GM23248 (cell line): ENCODE data around the gene RCOR1. TPM values are rescaled to one million over a fixed set of nuclear protein-coding genes. Genes with fewer than 3 reads are reported as not detected.

Experiments
- DNase-seq: peaks from one replicate; pipeline ENCODE4 v3.0.0-alpha.2; 2015
- H2AFZ ChIP-seq: fragments of 200-600 bp; sonication (generic); 2 replicates; pipeline ENCODE4 v1.6.1; 2016; ENCODE audit warnings: antibody characterized with exemption
- H3F3A ChIP-seq: fragments of 200-600 bp; sonication (generic); 2 replicates; pipeline ENCODE4 v1.6.1; 2016; ENCODE audit warnings: mild to moderate bottlenecking, antibody characterized with exemption, mixed run types; ENCODE audit not compliant: insufficient read depth
- H3K27ac ChIP-seq: fragments of 200-600 bp; sonication (generic); 2 replicates; pipeline ENCODE4 v1.5.1; 2016; ENCODE audit warnings: mild to moderate bottlenecking
- H3K27me3 ChIP-seq: fragments of 200-600 bp; sonication (generic); replicated peaks from 2 replicates; pipeline ENCODE4 v1.6.1; 2016; ENCODE audit warnings: mild to moderate bottlenecking; ENCODE audit not compliant: insufficient read depth
- H3K36me3 ChIP-seq: fragments of 200-600 bp; sonication (generic); 2 replicates; pipeline ENCODE4 v1.6.1; 2016; ENCODE audit warnings: low read depth, mild to moderate bottlenecking
- H3K4me1 ChIP-seq: fragments of 200-600 bp; sonication (generic); 2 replicates; pipeline ENCODE4 v1.6.1; 2016; ENCODE audit warnings: mild to moderate bottlenecking; ENCODE audit not compliant: insufficient read depth
- H3K4me2 ChIP-seq: fragments of 200-600 bp; sonication (generic); one replicate; pipeline ENCODE4 v1.6.1; 2016; ENCODE audit warnings: mild to moderate bottlenecking; ENCODE audit not compliant: unreplicated experiment
- H3K4me3 ChIP-seq: fragments of 200-600 bp; sonication (generic); 2 replicates; pipeline ENCODE4 v1.5.1; 2016; ENCODE audit warnings: mild to moderate bottlenecking
- H3K79me2 ChIP-seq: fragments of 200-600 bp; sonication (generic); 2 replicates; pipeline ENCODE4 v1.6.1; 2016; ENCODE audit warnings: mild to moderate bottlenecking; ENCODE audit not compliant: insufficient read depth
- H3K9ac ChIP-seq: fragments of 200-600 bp; sonication (generic); 2 replicates; pipeline ENCODE4 v1.6.1; 2016; ENCODE audit warnings: mild to moderate bottlenecking
- H3K9me2 ChIP-seq: fragments of 200-600 bp; sonication (generic); 2 replicates; pipeline ENCODE4 v1.6.1; 2016; ENCODE audit warnings: mixed run types, mild to moderate bottlenecking, moderate library complexity; ENCODE audit not compliant: insufficient read depth
- H3K9me3 ChIP-seq: fragments of 200-600 bp; sonication (generic); one replicate; pipeline ENCODE4 v1.6.1; 2017; ENCODE audit warnings: low read depth
- H4K20me1 ChIP-seq: fragments of 200-600 bp; sonication (generic); 2 replicates; pipeline ENCODE4 v1.6.0; 2016; ENCODE audit not compliant: insufficient read depth
- EZH2 ChIP-seq: fragments of 200-600 bp; sonication (generic); IDR thresholded peaks from 2 replicates; pipeline ENCODE4 v1.6.1; 2018; ENCODE audit warnings: antibody characterized with exemption, mild to moderate bottlenecking; ENCODE audit not compliant: insufficient read depth, poor library complexity, severe bottlenecking
- EZH2phosphoT487 ChIP-seq: fragments of 200-600 bp; sonication (generic); IDR thresholded peaks from 2 replicates; pipeline ENCODE4 v1.6.1; 2018; ENCODE audit warnings: antibody characterized with exemption, moderate library complexity, mild to moderate bottlenecking, low read depth; ENCODE audit not compliant: insufficient read depth
- WGBS, 2 experiments: methylation state at CpG; one replicate each; pipeline ENCODE4 v1.1.6; 2015 to 2017; ENCODE audit warnings: low lambda C conversion rate in 2 of 2, low coverage in 1 of 2; ENCODE audit errors: missing lambda C conversion rate in 2 of 2; 5-methylcytosine and 5-hydroxymethylcytosine counted together
- in situ Hi-C: fragments of 300-500 bp; cut with MboI; formaldehyde crosslinking; loops from 2 replicates; pipeline ENCODE4 v1.15.0; 2020
- polyA plus RNA-seq: library from polyadenylated mRNA; unstranded; fragments of >200 nt; fragmentation: Nextera tagmentation; extraction: Ambion mirVana; gene quantifications from 2 replicates; pipeline ENCODE4 v1.2.1, GENCODE V29; 2016
- total RNA-seq: library from RNA; depleted of rRNA; stranded (reverse); fragments of >200 nt; shearing (Covaris generic); gene quantifications from 2 replicates; pipeline ENCODE4 v1.2.3, GENCODE V29; 2014

The RCOR1 gene
- total and polyA plus RNA-seq, 2 experiments from 2014 or later = 3.2 to 15.6 TPM

DNA sequence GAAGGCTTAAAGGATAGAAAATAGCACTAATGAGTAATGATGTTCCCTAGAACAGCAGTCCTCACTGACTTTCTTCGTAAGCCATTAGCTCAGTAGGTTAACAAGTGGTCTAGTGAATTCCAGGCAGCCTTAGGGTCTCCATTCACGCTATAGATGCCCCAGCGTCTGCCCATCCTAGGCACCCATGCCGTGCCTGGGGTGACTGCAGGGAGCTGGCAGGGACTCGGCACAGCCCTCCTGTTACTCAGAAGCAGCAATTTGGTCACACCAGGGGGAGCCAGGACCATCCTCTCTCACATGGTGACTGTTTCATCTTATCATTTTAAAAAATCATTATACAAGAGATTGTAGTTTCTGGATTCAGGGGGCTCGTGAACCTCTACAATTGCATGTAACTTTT lies 118.8 kb downstream of the RCOR1 start:
- 90 to 91% methylated on average over 6 of the region's 6 CpGs for WGBS, 2 experiments
- H3K4me2 ChIP-seq = no peak overlapping the region
- H2AFZ ChIP-seq = no peak overlapping the region
- no peaks in the 10 kb centered on the region; the same call in 1 of the 2 replicates for H3K79me2 ChIP-seq
- no peaks in the 10 kb centered on the region for H4K20me1 ChIP-seq
- no peaks in the 10 kb centered on the region for H3K27me3 ChIP-seq
- no peaks in the 10 kb centered on the region for H3K4me1 ChIP-seq
- no peaks in the 10 kb centered on the region for H3K9me3 ChIP-seq
- no peak for DNase-seq
- H3K9me2 ChIP-seq = no peaks in the 10 kb centered on the region
- no peak overlapping the region for H3K27ac ChIP-seq
- peaks cover 24% of the 10 kb centered on the region; the same call in 1 of the 2 replicates for H3K36me3 ChIP-seq
- no peak overlapping the region for H3K4me3 ChIP-seq
- in situ Hi-C loops = no loop called here
- no peaks in the 10 kb centered on the region for H3F3A ChIP-seq
- no peak for TF ChIP-seq EZH2phosphoT487
- no peak for TF ChIP-seq EZH2
- H3K9ac ChIP-seq = no peak overlapping the region

- Histone ChIP-seq H3K4me3 (no peak overlapping the region), H3K27me3 (no peaks in the 10 kb centered on the region), H3K9me3 (no peaks in the 10 kb centered on the region), H3K27ac (no peak overlapping the region), H3K4me1 (no peaks in the 10 kb centered on the region), H4K20me1 (no peaks in the 10 kb centered on the region), H3K4me2 (no peak overlapping the region), H3K36me3 (peaks cover 24% of the 10 kb centered on the region; the same call in 1 of the 2 replicates), H3K9ac (no peak overlapping the region), H2AFZ (no peak overlapping the region), H3K9me2 (no peaks in the 10 kb centered on the region), H3F3A (no peaks in the 10 kb centered on the region), H3K79me2 (no peaks in the 10 kb centered on the region; the same call in 1 of the 2 replicates)
- no peak for DNase-seq
- in situ Hi-C loops = no loop called here
- WGBS, 2 experiments = 71 to 72% methylated on average over 3 of the region's 3 CpGs
- TF ChIP-seq EZH2phosphoT487 (no peak), EZH2 (no peak)
Measured at GRCh38 chr14:102711946-102712345, 119.5 kb downstream of the RCOR1 start.

- no peaks in the 10 kb centered on the region for H3K9me3 ChIP-seq
- no peak overlapping the region for H3K9ac ChIP-seq
- H3F3A ChIP-seq = no peaks in the 10 kb centered on the region
- no peak overlapping the region for H3K4me2 ChIP-seq
- no peak overlapping the region for H2AFZ ChIP-seq
- no peak overlapping the region for H3K27ac ChIP-seq
- DNase-seq = no peak
- no peak overlapping the region for H3K4me3 ChIP-seq
- TF ChIP-seq EZH2 = no peak
- TF ChIP-seq EZH2phosphoT487 = no peak
- WGBS, 2 experiments = 88 to 95% methylated on average over 5 of the region's 5 CpGs
- H3K27me3 ChIP-seq = no peaks in the 10 kb centered on the region
- H3K79me2 ChIP-seq = peaks cover 16% of the 10 kb centered on the region; the same call in 1 of the 2 replicates
- H3K36me3 ChIP-seq = peaks cover 17% of the 10 kb centered on the region
- no peaks in the 10 kb centered on the region for H3K9me2 ChIP-seq
- in situ Hi-C loops = no loop called here
- no peaks in the 10 kb centered on the region for H3K4me1 ChIP-seq
- no peaks in the 10 kb centered on the region for H4K20me1 ChIP-seq
Measured at GRCh38 chr14:102717276-102717675, 124.8 kb downstream of the RCOR1 start.

DNA sequence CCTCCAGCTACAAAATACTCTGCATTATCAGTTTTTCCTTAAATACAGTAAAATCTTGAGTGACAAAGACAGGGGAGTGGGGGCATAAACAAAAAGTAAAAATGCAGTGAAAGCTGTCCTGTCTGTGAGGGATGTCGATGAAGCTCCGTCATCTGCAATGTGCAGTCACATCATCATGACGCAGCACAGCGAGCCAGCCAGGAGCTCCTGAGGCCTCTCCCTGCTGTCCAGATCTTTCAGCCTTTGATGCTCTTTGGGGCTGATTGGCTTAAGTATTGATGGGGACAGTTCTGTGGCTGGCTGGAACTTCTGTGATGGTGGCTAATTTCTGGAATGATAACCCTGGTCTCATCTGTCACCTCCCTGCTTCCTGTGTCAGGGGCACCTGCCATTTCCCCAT lies 130.2 kb downstream of the RCOR1 start:
- no peaks in the 10 kb centered on the region for H3K9me3 ChIP-seq
- no peak overlapping the region for H3K4me3 ChIP-seq
- H3K4me1 ChIP-seq = no peaks in the 10 kb centered on the region
- peaks cover 39% of the 10 kb centered on the region for H3K36me3 ChIP-seq
- DNase-seq = no peak
- H3F3A ChIP-seq = no peaks in the 10 kb centered on the region
- 98 to 99% methylated on average over 4 of the region's 4 CpGs for WGBS, 2 experiments
- H3K9me2 ChIP-seq = no peaks in the 10 kb centered on the region
- in situ Hi-C loops = no loop called here
- H3K4me2 ChIP-seq = no peak overlapping the region
- no peaks in the 10 kb centered on the region for H4K20me1 ChIP-seq
- peaks cover 10% of the 10 kb centered on the region; the same call in 1 of the 2 replicates for H3K79me2 ChIP-seq
- no peaks in the 10 kb centered on the region for H3K27me3 ChIP-seq
- H3K27ac ChIP-seq = no peak overlapping the region
- no peak for TF ChIP-seq EZH2
- TF ChIP-seq EZH2phosphoT487 = no peak
- no peak overlapping the region for H3K9ac ChIP-seq
- H2AFZ ChIP-seq = no peak overlapping the region

- Histone ChIP-seq H3K27me3 (no peaks in the 10 kb centered on the region), H3K4me3 (no peak overlapping the region), H3F3A (no peaks in the 10 kb centered on the region), H3K4me2 (no peak overlapping the region), H3K27ac (no peak overlapping the region), H3K9me2 (no peaks in the 10 kb centered on the region), H3K4me1 (no peaks in the 10 kb centered on the region), H2AFZ (no peak overlapping the region), H3K9ac (no peak overlapping the region), H3K36me3 (peaks cover 42% of the 10 kb centered on the region), H3K79me2 (peaks cover 8% of the 10 kb centered on the region; the same call in 1 of the 2 replicates), H3K9me3 (no peaks in the 10 kb centered on the region), H4K20me1 (no peaks in the 10 kb centered on the region)
- 44 to 49% methylated on average over 5 of the region's 5 CpGs for WGBS, 2 experiments
- DNase-seq = no peak
- in situ Hi-C loops = no loop called here
- no peak for TF ChIP-seq EZH2phosphoT487
- no peak for TF ChIP-seq EZH2
Measured at GRCh38 chr14:102723650-102724049, 131.2 kb downstream of the RCOR1 start.
